ENCODE results near the gene RNF38.
A peak's percentile ranks its signal among the peaks of the same experiment; 100 is the strongest.
"Not testable (repeated sequence)": the region's sequence is repeated elsewhere in the genome, so short reads cannot be mapped to it uniquely, and the experiment has no call there.

RNF38 gene

GRCh38 chr9:36426348-36426747 lies 26.3 kb upstream of the RNF38 start:
- TF ChIP-seq, protein P1, sequence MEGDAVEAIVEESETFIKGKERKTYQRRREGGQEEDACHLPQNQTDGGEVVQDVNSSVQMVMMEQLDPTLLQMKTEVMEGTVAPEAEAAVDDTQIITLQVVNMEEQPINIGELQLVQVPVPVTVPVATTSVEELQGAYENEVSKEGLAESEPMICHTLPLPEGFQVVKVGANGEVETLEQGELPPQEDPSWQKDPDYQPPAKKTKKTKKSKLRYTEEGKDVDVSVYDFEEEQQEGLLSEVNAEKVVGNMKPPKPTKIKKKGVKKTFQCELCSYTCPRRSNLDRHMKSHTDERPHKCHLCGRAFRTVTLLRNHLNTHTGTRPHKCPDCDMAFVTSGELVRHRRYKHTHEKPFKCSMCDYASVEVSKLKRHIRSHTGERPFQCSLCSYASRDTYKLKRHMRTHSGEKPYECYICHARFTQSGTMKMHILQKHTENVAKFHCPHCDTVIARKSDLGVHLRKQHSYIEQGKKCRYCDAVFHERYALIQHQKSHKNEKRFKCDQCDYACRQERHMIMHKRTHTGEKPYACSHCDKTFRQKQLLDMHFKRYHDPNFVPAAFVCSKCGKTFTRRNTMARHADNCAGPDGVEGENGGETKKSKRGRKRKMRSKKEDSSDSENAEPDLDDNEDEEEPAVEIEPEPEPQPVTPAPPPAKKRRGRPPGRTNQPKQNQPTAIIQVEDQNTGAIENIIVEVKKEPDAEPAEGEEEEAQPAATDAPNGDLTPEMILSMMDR (IDR thresholded peaks at IDR 0.05; ENCODE audit: low read length, missing control alignments), result no peak
- no peak for DNase-seq (ENCODE audit: low read depth)
- no peak overlapping the region for H3K4me3 ChIP-seq (replicated peaks; ENCODE audit: low read depth, low read length)

DNA sequence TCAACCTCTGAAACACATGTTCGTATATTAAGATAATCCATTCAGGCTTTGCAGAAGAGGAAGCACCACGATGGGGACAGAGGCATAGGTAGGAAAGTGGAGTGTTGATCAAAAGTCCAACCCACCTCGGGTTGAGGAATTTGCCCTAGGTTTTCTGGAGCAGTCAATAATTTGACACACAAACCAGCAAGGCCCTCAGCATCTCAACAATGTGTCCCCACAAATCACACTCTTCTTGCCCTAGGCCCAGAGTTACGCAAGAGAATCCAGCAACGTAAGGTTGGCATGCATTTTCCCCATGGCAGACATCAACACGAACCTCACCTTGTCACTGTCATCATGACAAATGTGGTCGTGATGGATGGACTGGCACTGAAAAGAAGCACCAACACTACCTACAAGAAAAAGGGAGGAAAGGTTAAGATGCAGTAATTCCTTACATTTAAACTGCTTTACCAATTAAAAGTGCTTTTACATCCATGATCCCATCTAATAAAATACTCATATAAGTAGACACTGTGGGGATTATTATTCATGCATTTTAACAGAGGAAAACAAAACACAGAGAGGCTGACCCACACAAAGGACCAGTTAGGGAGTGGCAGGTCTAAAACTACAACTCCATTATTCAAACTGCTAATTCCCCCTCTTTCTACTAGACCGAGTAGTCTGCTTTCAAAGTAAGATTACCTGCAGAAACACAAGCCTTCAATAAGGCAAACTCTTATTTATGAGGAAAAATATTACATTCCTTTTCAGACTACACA lies 24.4 kb upstream of the RNF38 start:
- DNase-seq (ENCODE audit: low read depth), result no peak
- TF ChIP-seq, protein P1 (IDR thresholded peaks at IDR 0.05; ENCODE audit: low read length, missing control alignments), result no peak
- H3K4me3 ChIP-seq (replicated peaks; ENCODE audit: low read depth, low read length), result no peak overlapping the region

DNA sequence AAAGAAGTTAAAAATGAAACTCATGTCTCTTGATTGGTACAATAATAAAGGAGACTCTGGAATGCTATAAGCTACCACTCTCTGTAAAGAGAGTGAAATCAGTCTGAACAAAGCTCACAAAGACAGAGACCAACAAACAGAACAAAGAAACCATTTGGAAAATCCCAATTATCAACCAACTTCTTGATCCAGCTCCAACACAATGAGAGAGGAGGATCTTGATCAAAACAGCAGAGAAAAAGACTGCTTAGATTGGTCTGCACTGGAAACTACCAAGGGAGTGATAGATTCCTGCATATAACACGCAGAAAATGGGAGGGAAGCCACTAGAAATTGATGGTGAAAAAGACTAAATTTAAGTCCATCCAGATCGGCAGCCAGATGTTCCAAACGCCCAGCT lies 23.1 kb upstream of the RNF38 start:
- no peak overlapping the region for H3K4me3 ChIP-seq (replicated peaks; ENCODE audit: low read depth, low read length)
- no peak for DNase-seq (ENCODE audit: low read depth)
- TF ChIP-seq, protein P1 (IDR thresholded peaks at IDR 0.05; ENCODE audit: low read length, missing control alignments), result no peak

DNA sequence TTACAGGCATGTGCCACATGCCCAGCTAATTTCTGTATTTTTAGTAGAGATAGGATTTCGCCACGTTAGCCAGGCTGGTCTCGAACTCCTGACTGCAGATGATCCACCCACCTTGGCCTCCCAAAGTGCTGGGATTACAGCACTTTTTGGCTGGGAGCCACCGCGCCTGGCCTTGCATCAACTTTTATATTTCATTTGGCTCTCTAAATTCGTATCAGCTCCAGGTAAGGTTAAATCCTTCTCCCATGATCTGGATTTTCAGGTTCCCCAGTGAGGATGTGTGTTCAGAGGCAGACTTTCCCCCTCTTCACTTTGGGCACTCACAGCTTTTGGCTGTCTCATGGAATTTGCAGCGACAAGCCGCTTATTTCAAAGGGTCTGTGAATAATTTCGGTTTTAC lies 16.8 kb upstream of the RNF38 start:
- TF ChIP-seq, protein P1 (IDR thresholded peaks at IDR 0.05; ENCODE audit: low read length, missing control alignments), result no peak
- no peak for DNase-seq (ENCODE audit: low read depth)
- no peak overlapping the region for H3K4me3 ChIP-seq (replicated peaks; ENCODE audit: low read depth, low read length)

GRCh38 chr9:36415822-36416525 lies 15.9 kb upstream of the RNF38 start:
- no peak overlapping the region for H3K4me3 ChIP-seq (replicated peaks; ENCODE audit: low read depth, low read length)
- TF ChIP-seq, protein P1 (IDR thresholded peaks at IDR 0.05; ENCODE audit: low read length, missing control alignments), result no peak
- no peak for DNase-seq (ENCODE audit: low read depth)

DNA sequence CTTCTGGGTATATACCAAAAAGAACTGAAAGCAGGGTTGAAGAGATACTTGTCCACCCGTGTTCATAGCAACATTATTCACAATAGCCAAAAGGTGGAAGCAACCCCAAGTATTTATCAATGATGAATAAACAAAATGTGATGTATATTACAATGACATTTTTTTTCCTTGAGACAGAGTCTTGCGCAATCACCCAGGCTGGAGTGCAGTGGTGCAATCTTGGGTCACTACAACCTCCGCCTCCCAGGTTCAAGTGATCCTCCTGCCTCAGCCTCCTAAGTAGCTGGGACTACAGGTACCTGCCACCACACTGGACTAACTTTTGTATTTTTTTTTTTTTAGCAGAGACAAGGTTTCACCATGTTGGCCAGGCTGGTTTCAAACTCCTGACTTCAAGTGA lies 11.3 kb upstream of the RNF38 start:
- not testable (repeated sequence) for H3K4me3 ChIP-seq (replicated peaks; ENCODE audit: low read depth, low read length)
- peak; percentile 47 for DNase-seq (ENCODE audit: low read depth)

DNA sequence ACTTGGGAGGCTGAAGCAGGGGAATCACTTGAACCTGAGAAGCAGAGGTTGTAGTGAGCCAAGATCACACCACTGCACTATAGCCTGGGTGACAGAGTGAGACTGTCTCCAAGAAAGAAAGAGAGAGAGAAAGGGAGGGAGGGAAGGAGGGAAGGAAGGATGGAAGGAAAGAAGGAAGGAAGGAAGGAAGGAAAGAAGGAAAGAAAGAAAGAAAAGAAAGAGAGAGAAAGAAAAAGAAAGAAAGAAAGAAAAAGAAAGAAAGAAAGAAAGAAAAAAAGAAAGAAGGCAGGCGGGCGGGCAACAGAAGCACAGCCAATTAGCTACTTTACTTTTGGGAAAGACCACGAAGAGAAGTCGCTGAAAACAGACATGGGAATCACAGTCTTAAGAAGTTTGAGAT lies 9.0 kb upstream of the RNF38 start:
- not testable (repeated sequence) for DNase-seq (ENCODE audit: low read depth); H3K4me3 ChIP-seq (replicated peaks; ENCODE audit: low read depth, low read length)

All from fibroblast of pulmonary artery (primary cell).